K562 treated with DMSO at 1 percent for 24 hours (cell line): ENCODE measurements around the gene GDPD5. TPM values are rescaled to one million over a fixed set of nuclear protein-coding genes. Genes with fewer than 3 reads are reported as not detected.

Experiments used
- total RNA-seq: library from RNA; unstranded; fragments of 300-600 nt; gene quantifications from 2 replicates; pipeline ENCODE4 v1.2.3, GENCODE V29; 2022; ENCODE audit warnings: low read depth; ENCODE audit not compliant: insufficient read depth

GDPD5 gene, protein sequence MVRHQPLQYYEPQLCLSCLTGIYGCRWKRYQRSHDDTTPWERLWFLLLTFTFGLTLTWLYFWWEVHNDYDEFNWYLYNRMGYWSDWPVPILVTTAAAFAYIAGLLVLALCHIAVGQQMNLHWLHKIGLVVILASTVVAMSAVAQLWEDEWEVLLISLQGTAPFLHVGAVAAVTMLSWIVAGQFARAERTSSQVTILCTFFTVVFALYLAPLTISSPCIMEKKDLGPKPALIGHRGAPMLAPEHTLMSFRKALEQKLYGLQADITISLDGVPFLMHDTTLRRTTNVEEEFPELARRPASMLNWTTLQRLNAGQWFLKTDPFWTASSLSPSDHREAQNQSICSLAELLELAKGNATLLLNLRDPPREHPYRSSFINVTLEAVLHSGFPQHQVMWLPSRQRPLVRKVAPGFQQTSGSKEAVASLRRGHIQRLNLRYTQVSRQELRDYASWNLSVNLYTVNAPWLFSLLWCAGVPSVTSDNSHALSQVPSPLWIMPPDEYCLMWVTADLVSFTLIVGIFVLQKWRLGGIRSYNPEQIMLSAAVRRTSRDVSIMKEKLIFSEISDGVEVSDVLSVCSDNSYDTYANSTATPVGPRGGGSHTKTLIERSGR
- 56.9 and 60.9 TPM in 2 replicates for total RNA-seq

DNA sequence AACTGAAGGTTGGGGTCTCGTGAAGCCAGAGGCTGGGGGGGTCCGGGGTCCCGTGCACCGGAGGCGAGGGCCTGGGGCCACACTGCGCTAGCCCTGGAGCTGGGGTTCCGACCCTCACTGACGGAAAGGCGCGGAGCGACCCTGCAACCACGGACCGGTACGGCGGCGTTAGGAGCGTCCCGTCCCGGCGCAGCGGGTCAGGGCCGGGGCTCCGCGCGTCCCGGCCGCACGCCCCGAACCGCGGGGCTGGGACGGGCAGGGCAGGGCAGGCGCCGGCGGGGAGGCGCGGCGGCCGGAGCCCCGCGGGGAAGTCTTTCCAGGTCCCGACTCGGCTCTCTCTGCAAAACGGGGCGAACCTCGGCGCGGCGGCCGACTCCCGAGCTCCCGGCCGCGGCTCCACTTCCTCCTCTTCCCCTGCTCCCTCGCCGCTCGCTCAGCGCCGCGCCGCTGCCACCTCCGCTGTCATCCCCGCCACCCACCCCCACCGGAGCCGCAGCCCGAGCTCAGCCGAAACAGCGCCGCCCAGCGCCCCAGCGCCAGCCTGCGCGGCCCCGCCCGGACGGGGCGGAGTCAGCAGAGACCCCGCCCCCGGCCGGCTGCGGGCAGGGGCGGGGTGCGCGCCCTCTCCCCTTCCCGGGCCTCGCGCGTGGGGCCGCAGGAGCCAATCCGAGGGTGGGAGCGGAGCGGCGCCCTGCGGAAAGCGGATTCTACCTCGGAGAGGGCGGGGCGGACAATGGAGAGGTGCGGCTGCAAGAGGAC is at the start of gene GDPD5:
GDPD5 (minus strand) TSS at position 509 of the 759 bp plus-strand sequence. CDS start 48,206 bp downstream, outside the sequence.

GRCh38 chr11:75562048-75562835 is 36.5 kb upstream of the GDPD5 start, which contains the start of gene SERPINH1:
Gene SERPINH1, plus strand, starts transcription at chr11:75562253. Its CDS starts 4,097 bp downstream, at chr11:75566350.

GRCh38 chr11:75432911-75433321 is 92.8 kb downstream of the GDPD5 start, which contains the start of gene KLHL35:
Gene KLHL35, minus strand, starts transcription at chr11:75433203. Its CDS starts 2,574 bp downstream, at chr11:75430629.

DNA sequence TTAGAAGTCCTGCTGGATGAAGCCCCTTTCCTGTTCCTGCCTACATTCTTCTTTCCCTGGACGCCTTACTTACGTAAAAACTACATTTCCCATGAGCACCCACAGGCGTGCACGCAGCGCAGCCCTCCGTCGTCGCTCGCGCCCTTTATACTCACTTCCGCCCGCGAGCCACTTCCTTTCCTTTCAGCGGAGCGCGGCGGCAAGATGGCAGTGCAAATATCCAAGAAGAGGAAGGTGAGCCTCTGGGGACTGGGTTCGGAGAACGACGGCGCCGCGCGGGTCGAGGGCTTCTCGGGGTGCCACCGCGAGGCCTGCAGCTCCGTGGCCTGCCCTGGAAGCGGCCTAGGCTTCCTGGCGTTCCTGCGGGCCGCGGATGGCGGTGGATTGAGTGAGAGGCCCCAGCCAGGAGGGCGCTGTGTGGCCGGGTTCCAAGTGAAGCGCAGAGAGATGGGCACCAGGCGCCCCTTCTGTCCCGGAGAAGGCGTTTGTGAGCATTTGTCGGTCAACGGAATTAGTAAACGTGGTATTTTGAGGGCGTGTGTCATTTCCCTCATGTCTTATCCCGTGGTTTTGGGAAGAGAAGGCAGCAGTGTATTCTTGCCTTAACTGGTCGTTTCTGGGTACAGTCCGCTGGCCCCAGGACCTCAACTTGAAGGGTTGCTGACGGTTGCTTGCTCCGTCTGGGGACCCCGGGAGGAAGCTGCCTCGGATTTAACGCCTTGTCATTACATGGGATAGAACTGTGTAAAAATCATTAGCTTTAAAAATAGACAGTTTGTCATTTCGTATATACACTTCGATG is 126.2 kb downstream of the GDPD5 start, which contains the start of gene RPS3:
RPS3 (plus strand) TSS at position 175 of the 802 bp plus-strand sequence; CDS start at position 205, 30 bp downstream.

Other genes with a start within 250 kb of the GDPD5 start
- 53.9 and 54.6 TPM in 2 replicates for gene ARRB1, start 174.3 kb downstream of the GDPD5 start, total RNA-seq
- gene RPS3, start 126.4 kb downstream of the GDPD5 start, total RNA-seq, result 5,373 and 5,444 TPM in 2 replicates
- 0.53 TPM in 1 of 2 replicates, not detected in the other for gene KLHL35, start 92.7 kb downstream of the GDPD5 start, total RNA-seq
- 243 and 270 TPM in 2 replicates for gene SERPINH1, start 36.3 kb upstream of the GDPD5 start, total RNA-seq
- not detected in 2 replicates for gene MAP6, start 143.1 kb upstream of the GDPD5 start, total RNA-seq
- gene MOGAT2, start 191.9 kb upstream of the GDPD5 start, total RNA-seq, result 0.19 and 0.45 TPM in 2 replicates
- 6.8 and 7.3 TPM in 2 replicates for gene DGAT2, start 242.8 kb upstream of the GDPD5 start, total RNA-seq